NCI-H146 (cell line): ENCODE measurements around the gene RALY.

Experiments used
- DNase-seq: peaks from one replicate; lab custom pipeline; 2025; lab: John Stamatoyannopoulos, UW

RALY gene

DNA sequence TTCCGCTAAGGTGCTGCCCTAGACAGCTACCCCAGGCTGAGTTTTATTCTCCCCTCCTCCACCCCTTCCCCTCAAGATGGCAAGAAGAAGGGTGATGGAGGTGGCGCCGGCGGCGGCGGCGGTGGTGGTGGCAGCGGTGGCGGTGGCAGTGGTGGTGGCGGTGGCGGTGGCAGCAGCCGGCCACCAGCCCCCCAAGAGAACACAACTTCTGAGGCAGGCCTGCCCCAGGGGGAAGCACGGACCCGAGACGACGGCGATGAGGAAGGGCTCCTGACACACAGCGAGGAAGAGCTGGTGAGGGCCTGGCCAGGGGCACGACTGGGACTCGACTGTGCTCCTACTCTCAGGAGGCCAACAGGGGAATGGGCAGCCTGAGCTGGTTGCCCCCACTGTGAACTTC, 83.2 kb downstream of the RALY start:
- no peak for DNase-seq

DNA sequence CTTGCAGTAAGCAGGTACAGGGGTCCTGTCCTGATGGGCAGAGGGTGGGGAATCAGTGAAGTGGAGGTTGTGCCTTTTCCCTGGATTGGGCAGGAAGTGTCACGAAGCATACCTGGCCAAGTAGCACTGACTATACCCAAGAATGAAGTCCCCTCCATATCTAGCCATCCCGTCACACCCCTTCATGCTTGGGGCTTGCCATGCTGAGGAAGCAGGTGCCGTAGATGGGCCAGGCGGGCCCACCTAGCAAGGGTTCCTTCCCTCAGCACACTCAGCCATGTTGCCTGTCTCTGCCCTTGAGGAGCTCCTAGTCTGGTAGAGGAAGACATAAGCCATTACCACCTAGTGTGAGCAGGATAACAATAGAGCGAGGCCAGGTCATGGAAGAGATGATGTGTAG, 84.8 kb downstream of the RALY start:
- no peak for DNase-seq

GRCh38 chr20:34079818-34080217, 86.1 kb downstream of the RALY start:
- DNase-seq = no peak

DNA sequence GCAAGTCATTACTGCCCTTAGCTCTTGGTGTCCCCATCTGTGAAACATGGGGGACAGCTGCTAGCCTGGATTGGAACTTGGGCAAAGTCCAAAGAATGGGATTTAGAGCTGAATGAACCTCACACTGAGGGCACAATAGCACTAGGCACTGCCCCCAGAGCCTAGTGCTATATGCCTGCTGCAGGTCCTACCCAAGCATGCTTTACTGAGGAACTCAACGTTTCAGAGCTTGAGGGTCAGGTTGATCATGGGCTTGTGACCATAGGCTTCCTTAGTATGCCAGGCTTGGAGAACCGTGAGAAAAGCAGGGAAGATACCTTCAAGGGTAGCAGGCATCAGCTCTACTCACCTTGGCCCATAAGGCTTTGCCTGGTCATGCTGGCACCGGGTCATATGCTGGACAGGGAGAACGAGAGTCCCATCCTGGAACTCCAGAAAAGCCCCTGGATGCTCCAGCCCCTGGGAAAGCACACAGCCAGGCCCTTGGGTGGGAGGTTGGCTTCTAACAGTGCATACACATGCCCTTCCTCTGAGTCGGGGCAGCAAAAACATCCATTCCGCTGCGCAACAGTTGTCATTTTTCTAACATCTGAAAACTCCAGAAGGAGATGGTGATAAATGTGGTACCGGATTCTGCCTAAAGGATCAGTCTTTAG, 88.6 kb downstream of the RALY start:
- DNase-seq = no peak

- DNase-seq = peak; percentile 10
Observed at GRCh38 chr20:34083137-34083536, 89.4 kb downstream of the RALY start.

GRCh38 chr20:34083781-34084180, 90.1 kb downstream of the RALY start:
- DNase-seq = no peak

- DNase-seq = no peak
Observed at GRCh38 chr20:34084227-34084923, 90.7 kb downstream of the RALY start.

GRCh38 chr20:34085544-34086040, 91.9 kb downstream of the RALY start:
- DNase-seq = no peak

- DNase-seq = no peak
Observed at GRCh38 chr20:34088305-34089174, 94.8 kb downstream of the RALY start.

- no peak for DNase-seq
Observed at GRCh38 chr20:34089175-34089479, 95.4 kb downstream of the RALY start.

GRCh38 chr20:34089655-34090345, 96.1 kb downstream of the RALY start:
- no peak for DNase-seq

DNA sequence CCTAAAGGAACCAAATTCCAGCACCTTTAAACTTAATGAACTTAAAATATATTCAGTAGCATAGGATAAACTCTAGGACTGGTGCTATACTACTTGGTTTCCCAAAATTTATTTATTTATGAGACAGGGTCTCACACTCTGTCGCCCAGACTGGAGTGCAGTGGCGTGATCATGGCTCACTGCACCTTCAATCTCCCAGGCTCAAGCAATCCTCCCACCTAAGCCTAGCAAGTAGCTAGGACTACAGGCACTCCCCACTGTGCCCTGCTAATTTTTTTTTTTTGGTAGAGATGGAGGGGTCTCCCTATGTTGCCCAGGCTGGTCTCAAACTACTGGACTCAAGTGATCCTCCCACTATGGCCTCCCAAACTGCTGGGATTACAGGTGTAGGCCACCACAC, 96.9 kb downstream of the RALY start:
- no peak for DNase-seq

- no peak for DNase-seq
Observed at GRCh38 chr20:34091637-34092200, 98.0 kb downstream of the RALY start.

DNA sequence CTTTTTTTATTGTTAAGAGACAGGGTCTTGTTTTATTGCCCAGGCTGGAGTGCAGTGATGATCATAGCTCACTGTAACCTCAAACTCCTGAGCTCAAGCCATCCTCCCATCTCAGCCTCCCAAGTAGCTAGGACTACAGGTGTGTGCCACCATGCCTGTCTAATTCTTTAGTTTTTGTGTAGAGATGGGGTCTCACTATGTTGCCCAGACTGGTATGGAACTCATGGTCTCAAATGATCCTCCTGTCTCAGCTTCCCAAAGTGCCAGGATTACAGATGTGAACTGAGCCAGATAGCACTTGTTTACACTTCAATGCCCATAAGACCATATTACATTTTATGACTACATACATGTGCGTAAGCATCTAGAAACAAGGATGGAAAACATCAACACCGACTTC, 100.2 kb downstream of the RALY start:
- no peak for DNase-seq

DNA sequence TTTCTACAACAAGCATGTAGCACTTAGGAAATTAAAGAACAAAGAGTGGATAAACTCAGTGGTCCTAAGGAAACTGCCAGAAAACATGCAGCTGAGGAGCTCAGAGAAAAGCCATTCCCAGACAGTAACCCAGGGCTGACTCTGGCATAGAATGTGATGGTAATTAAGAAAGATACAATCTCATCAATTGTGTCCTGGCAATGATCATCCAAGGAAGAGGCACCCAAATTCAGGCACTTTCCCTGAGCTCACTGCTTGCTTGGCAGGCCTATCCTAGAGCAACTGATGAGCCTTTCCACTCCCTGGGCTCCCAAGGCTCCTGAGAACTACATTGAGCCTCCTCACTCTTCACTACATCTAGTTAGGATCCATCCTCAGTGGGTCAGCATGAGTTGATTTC, 102.1 kb downstream of the RALY start:
- DNase-seq = no peak

GRCh38 chr20:34096699-34097444, 103.2 kb downstream of the RALY start:
- DNase-seq = no peak

- no peak for DNase-seq
Observed at GRCh38 chr20:34098570-34098969, 104.9 kb downstream of the RALY start.

- no peak for DNase-seq
Observed at GRCh38 chr20:34099675-34100074, 106.0 kb downstream of the RALY start.

DNA sequence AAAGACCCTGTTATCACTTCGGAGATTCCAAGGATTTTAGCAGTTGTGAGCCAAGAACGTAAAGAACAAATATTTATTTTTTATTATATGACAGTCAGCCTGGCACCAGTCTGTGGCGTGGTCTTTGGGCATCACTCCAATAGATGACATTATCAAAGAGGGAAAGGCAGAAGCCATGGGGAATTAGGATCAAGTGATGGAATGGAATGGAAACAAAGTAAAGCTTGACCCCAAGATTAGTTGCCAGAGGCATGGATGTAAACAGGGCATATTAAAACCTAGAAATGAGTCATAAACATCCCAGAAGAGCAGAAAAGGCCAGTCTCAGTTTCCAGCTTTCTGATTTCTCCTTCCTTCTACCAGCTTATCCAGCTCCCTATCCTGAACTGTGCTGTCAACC, 106.9 kb downstream of the RALY start:
- DNase-seq = no peak

DNA sequence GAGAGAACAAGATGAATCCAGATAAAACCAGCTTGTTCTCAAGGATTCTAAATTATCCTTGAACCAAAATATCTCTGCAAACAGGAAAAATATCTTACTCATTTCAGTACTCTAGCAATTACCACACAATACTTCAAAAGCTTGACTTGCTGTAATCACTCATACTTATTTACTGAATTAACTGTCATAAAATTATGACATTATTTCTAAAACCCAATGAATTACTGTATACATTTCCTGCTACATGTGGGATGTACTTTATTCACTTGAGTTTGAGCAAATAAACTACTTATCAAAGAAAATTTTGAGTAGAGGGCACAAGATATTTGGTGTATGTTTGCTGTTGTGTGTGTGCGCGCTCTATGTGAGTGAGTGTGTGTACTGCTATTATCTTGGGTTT, 108.6 kb downstream of the RALY start:
- DNase-seq = no peak

GRCh38 chr20:34104059-34104458, 110.3 kb downstream of the RALY start:
- DNase-seq = no peak
